ENCODE measurements around the gene KLHL24.
"Not testable (repeated sequence)": the region's sequence is repeated elsewhere in the genome, so short reads cannot be mapped to it uniquely, and the experiment has no call there.

The KLHL24 gene

DNA sequence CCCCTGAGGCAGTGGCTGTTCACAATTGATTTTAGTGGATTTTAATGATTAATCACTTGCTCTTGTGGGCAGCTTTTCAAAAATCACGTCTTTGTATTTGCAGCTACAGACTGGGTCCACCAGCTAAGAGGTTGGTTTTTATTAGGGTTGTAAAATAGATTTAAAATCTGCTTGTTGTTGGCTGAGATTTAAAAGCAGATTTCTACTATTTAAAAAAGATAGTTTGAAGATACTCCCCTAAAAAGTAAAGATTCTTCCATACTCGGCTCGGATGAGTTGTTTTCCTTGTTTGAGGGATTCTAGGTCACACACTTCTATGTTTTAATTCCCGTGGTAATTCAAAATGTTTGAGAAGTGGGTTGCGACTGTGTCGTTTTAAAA is 1.7 kb downstream of the KLHL24 start:
- H3K9ac ChIP-seq (ENCODE audit: low read length): peak overlapping the region; percentile 84
- H3K9me3 ChIP-seq (ENCODE audit: control insufficient read depth, low read depth, low read length): no peaks in the 10 kb centered on the region
- H3K36me3 ChIP-seq (ENCODE audit: control insufficient read depth, low read depth, low read length): no peaks in the 10 kb centered on the region
- peak overlapping the region; percentile 71 for H3K4me3 ChIP-seq (ENCODE audit: low read length)
- H3K27me3 ChIP-seq (ENCODE audit: control insufficient read depth, insufficient read depth, low read length): no peaks in the 10 kb centered on the region
- H3K27ac ChIP-seq (ENCODE audit: low read length): no peak overlapping the region
- no peaks in the 10 kb centered on the region for H3K4me1 ChIP-seq (ENCODE audit: control insufficient read depth, low read depth, low read length)

DNA sequence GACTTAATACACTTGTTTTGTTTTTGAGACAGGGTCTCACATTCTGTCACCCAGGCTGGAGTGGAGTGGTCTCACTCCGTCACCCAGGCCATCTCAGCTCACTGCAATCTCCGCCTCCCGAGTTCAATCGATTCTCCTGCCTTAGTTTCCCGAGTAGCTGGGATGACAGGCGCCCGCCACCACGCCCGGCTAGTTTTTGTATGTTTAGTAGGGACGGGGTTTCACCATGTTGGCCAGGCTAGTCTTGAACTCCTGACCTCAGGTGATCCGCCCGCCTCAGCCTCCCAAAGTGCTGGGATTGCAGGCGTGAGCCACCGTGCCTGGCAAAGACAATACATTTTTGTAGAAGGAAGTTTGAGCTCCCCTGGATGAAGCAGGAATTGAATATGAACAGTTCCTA is 2.2 kb downstream of the KLHL24 start:
- H3K4me3 ChIP-seq (ENCODE audit: low read length): peak overlapping the region; percentile 71
- not testable (repeated sequence) for H3K36me3 ChIP-seq (ENCODE audit: control insufficient read depth, low read depth, low read length); H3K9ac ChIP-seq (ENCODE audit: low read length); H3K4me1 ChIP-seq (ENCODE audit: control insufficient read depth, low read depth, low read length); H3K9me3 ChIP-seq (ENCODE audit: control insufficient read depth, low read depth, low read length); H3K27ac ChIP-seq (ENCODE audit: low read length); H3K27me3 ChIP-seq (ENCODE audit: control insufficient read depth, insufficient read depth, low read length)

- Histone ChIP-seq H3K4me3 (ENCODE audit: low read length) (no peak overlapping the region), H3K27ac (ENCODE audit: low read length) (no peak overlapping the region), H3K9ac (ENCODE audit: low read length) (no peak overlapping the region), H3K36me3 (ENCODE audit: control insufficient read depth, low read depth, low read length) (no peaks in the 10 kb centered on the region), H3K9me3 (ENCODE audit: control insufficient read depth, low read depth, low read length) (no peaks in the 10 kb centered on the region), H3K27me3 (ENCODE audit: control insufficient read depth, insufficient read depth, low read length) (no peaks in the 10 kb centered on the region), H3K4me1 (ENCODE audit: control insufficient read depth, low read depth, low read length) (no peaks in the 10 kb centered on the region)
Observed at GRCh38 chr3:183638101-183638852, 2.9 kb downstream of the KLHL24 start.

- H3K9ac ChIP-seq (ENCODE audit: low read length); H3K27ac ChIP-seq (ENCODE audit: low read length); H3K36me3 ChIP-seq (ENCODE audit: control insufficient read depth, low read depth, low read length); H3K27me3 ChIP-seq (ENCODE audit: control insufficient read depth, insufficient read depth, low read length); H3K4me3 ChIP-seq (ENCODE audit: low read length); H3K4me1 ChIP-seq (ENCODE audit: control insufficient read depth, low read depth, low read length); H3K9me3 ChIP-seq (ENCODE audit: control insufficient read depth, low read depth, low read length): not testable (repeated sequence)
Observed at GRCh38 chr3:183640635-183641034, 5.2 kb downstream of the KLHL24 start.

- H3K9ac ChIP-seq (ENCODE audit: low read length): no peak overlapping the region
- no peaks in the 10 kb centered on the region for H3K27me3 ChIP-seq (ENCODE audit: control insufficient read depth, insufficient read depth, low read length)
- H3K9me3 ChIP-seq (ENCODE audit: control insufficient read depth, low read depth, low read length): no peaks in the 10 kb centered on the region
- H3K27ac ChIP-seq (ENCODE audit: low read length): no peak overlapping the region
- no peak overlapping the region for H3K4me3 ChIP-seq (ENCODE audit: low read length)
- H3K4me1 ChIP-seq (ENCODE audit: control insufficient read depth, low read depth, low read length): no peaks in the 10 kb centered on the region
- H3K36me3 ChIP-seq (ENCODE audit: control insufficient read depth, low read depth, low read length): no peaks in the 10 kb centered on the region
Observed at GRCh38 chr3:183641882-183642281, 6.5 kb downstream of the KLHL24 start.

DNA sequence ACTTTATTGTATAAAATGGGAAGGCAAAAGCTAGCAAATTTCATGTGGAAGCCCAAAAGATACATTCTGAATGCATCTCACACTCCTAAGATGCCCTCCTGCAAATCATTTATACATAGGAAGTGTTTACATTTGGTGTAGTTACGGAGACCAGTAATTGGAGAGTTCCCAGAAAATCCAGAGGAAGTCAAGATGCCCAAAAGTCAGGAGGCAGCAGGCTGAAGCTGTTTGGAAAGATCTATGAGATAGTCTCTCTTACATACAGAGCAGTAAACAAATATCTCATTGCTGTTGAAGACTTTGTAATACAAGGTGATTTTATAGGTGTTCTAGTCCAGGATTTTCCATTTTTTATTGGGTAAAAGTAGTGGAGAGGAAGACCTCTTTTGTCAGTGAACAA is 8.8 kb downstream of the KLHL24 start:
- H3K27me3 ChIP-seq (ENCODE audit: control insufficient read depth, insufficient read depth, low read length): no peaks in the 10 kb centered on the region
- H3K36me3 ChIP-seq (ENCODE audit: control insufficient read depth, low read depth, low read length): no peaks in the 10 kb centered on the region
- no peak overlapping the region for H3K4me3 ChIP-seq (ENCODE audit: low read length)
- no peak overlapping the region for H3K9ac ChIP-seq (ENCODE audit: low read length)
- no peaks in the 10 kb centered on the region for H3K9me3 ChIP-seq (ENCODE audit: control insufficient read depth, low read depth, low read length)
- no peaks in the 10 kb centered on the region for H3K4me1 ChIP-seq (ENCODE audit: control insufficient read depth, low read depth, low read length)
- H3K27ac ChIP-seq (ENCODE audit: low read length): no peak overlapping the region

- Histone ChIP-seq H3K9me3 (ENCODE audit: control insufficient read depth, low read depth, low read length) (no peaks in the 10 kb centered on the region), H3K4me3 (ENCODE audit: low read length) (no peak overlapping the region), H3K27ac (ENCODE audit: low read length) (no peak overlapping the region), H3K27me3 (ENCODE audit: control insufficient read depth, insufficient read depth, low read length) (no peaks in the 10 kb centered on the region), H3K36me3 (ENCODE audit: control insufficient read depth, low read depth, low read length) (no peaks in the 10 kb centered on the region), H3K9ac (ENCODE audit: low read length) (no peak overlapping the region), H3K4me1 (ENCODE audit: control insufficient read depth, low read depth, low read length) (no peaks in the 10 kb centered on the region)
Observed at GRCh38 chr3:183645254-183645653, 9.8 kb downstream of the KLHL24 start.

GRCh38 chr3:183650554-183650953 is 15.1 kb downstream of the KLHL24 start:
- Histone ChIP-seq H3K9me3 (ENCODE audit: control insufficient read depth, low read depth, low read length) (peaks cover 32% of the 10 kb centered on the region), H3K27me3 (ENCODE audit: control insufficient read depth, insufficient read depth, low read length) (no peaks in the 10 kb centered on the region), H3K36me3 (ENCODE audit: control insufficient read depth, low read depth, low read length) (peaks cover 11% of the 10 kb centered on the region), H3K27ac (ENCODE audit: low read length) (no peak overlapping the region), H3K4me1 (ENCODE audit: control insufficient read depth, low read depth, low read length) (no peaks in the 10 kb centered on the region), H3K4me3 (ENCODE audit: low read length) (no peak overlapping the region), H3K9ac (ENCODE audit: low read length) (no peak overlapping the region)

- Histone ChIP-seq H3K36me3 (ENCODE audit: control insufficient read depth, low read depth, low read length) (peaks cover 11% of the 10 kb centered on the region), H3K27ac (ENCODE audit: low read length) (no peak overlapping the region), H3K4me3 (ENCODE audit: low read length) (no peak overlapping the region), H3K27me3 (ENCODE audit: control insufficient read depth, insufficient read depth, low read length) (no peaks in the 10 kb centered on the region), H3K4me1 (ENCODE audit: control insufficient read depth, low read depth, low read length) (no peaks in the 10 kb centered on the region), H3K9ac (ENCODE audit: low read length) (no peak overlapping the region), H3K9me3 (ENCODE audit: control insufficient read depth, low read depth, low read length) (peaks cover 32% of the 10 kb centered on the region)
Observed at GRCh38 chr3:183653209-183654064, 18.0 kb downstream of the KLHL24 start.

DNA sequence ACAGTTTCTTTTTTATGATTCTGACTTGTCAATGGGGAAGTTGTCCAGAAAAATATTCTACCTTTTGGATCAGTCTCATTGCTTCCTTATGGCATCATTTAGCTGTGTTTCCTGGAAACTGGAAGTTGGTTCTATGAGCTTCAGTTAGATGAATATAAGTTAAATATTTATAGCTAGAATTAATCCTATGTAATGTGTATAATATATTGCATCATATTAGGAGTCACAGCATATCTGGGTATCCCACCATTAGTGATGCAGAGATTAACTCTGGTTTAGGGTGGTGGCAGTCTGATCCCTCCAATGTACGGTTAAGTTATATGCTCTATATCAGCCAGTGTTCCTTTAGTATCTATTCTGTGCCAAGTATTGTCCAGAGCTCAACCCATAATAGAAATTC is 19.3 kb downstream of the KLHL24 start:
- Histone ChIP-seq H3K27ac (ENCODE audit: low read length) (no peak overlapping the region), H3K36me3 (ENCODE audit: control insufficient read depth, low read depth, low read length) (peaks cover 11% of the 10 kb centered on the region), H3K27me3 (ENCODE audit: control insufficient read depth, insufficient read depth, low read length) (no peaks in the 10 kb centered on the region), H3K9ac (ENCODE audit: low read length) (no peak overlapping the region), H3K9me3 (ENCODE audit: control insufficient read depth, low read depth, low read length) (peaks cover 32% of the 10 kb centered on the region), H3K4me1 (ENCODE audit: control insufficient read depth, low read depth, low read length) (no peaks in the 10 kb centered on the region), H3K4me3 (ENCODE audit: low read length) (no peak overlapping the region)

GRCh38 chr3:183662099-183662498 is 26.7 kb downstream of the KLHL24 start:
- Histone ChIP-seq H3K9ac (ENCODE audit: low read length) (no peak overlapping the region), H3K9me3 (ENCODE audit: control insufficient read depth, low read depth, low read length) (no peaks in the 10 kb centered on the region), H3K4me1 (ENCODE audit: control insufficient read depth, low read depth, low read length) (no peaks in the 10 kb centered on the region), H3K27me3 (ENCODE audit: control insufficient read depth, insufficient read depth, low read length) (no peaks in the 10 kb centered on the region), H3K36me3 (ENCODE audit: control insufficient read depth, low read depth, low read length) (peaks cover 19% of the 10 kb centered on the region), H3K27ac (ENCODE audit: low read length) (no peak overlapping the region), H3K4me3 (ENCODE audit: low read length) (no peak overlapping the region)
